GM19452 (cell line): Measurements from ENCODE around the gene SPC24.

ENCODE experiments used
- ATAC-seq: cut with Tn5 transposase; IDR thresholded peaks from one replicate; pipeline ENCODE4 v1.9.1; 2021; ENCODE audit not compliant: unreplicated experiment

Gene SPC24, protein sequence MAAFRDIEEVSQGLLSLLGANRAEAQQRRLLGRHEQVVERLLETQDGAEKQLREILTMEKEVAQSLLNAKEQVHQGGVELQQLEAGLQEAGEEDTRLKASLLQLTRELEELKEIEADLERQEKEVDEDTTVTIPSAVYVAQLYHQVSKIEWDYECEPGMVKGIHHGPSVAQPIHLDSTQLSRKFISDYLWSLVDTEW

DNA sequence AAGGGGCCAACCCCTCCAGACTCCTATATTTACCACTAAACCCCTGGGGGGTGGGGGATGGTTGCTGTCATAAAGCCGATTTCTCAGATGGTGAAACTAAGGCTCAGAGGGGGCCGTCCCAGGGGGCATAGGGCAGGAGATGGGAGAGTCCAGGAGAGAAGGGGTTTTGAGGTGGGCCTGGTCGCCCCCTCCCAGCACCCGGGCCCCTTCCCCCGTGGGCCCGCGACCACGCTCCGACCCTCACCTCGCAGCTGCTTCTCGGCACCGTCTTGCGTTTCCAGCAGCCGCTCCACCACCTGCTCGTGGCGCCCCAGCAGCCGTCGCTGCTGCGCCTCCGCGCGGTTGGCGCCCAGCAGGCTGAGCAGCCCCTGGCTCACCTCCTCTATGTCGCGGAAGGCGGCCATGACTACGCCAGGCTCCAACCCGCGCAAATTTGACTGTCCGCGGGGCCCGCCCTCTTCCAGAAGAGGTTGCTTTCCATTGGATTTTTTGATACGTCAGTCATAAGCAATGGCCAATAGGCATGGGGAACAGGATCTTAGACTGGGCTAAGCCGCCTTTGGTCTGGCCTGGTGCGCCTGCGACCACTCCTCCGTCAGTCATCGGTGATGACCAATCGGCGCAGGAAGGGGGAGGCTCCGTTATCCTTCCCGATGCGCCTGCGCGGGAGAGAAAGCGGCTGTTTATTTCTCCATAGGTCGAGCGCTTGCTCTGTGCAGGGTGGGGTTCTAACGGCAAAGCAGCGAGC is at the start of gene SPC24:
Gene SPC24 (minus strand): TSS at position 410 of the 748 bp plus-strand sequence. CDS start 6 bp downstream, at position 404.
- peak; percentile 95 for ATAC-seq

DNA sequence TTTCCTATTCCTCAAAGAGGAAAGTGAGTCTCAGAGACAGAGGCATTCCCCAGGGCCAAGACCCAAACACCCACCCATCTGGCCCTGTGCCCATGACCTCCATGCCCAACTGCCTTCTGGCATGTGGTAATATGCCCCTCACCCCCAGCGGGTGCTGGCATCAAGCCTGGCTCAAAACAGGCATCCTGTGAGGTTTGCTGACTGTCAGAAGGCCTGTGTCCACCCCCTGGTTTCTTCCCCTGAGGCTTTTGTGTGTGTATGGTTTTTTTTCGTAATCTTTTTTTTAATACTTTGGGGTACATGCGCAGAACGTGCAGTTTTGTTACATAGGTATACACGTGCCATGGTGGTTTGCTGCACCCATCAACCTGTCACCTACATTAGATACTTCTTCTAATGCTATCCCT is 49.4 kb upstream of the SPC24 start:
- ATAC-seq, result no peak

DNA sequence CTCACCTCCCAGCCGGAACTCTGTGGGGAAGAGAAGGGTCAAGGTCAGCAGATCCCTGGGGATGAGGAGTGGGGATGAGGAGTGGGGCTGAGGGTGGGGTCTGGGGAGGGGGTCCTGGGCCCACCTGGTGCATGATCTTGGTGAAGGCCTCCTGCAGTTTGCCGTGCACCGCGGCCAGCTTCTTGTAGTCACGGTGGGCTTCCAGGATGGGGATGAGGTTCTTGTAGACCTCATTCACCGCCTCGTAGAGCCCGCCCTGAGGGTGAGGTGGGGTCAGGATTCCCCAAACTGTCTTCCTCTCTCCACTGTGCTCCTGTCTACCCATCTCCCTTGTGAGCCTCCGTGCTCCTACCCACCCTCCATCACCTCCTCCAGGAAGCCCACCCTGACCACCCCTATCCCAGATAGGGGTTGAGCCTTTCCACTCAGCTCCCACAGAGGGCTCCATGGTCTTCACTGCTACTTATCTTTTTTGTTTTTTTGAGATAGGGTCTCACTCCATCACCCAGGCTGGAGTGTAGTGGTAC is 48.6 kb upstream of the SPC24 start:
- no peak for ATAC-seq

DNA sequence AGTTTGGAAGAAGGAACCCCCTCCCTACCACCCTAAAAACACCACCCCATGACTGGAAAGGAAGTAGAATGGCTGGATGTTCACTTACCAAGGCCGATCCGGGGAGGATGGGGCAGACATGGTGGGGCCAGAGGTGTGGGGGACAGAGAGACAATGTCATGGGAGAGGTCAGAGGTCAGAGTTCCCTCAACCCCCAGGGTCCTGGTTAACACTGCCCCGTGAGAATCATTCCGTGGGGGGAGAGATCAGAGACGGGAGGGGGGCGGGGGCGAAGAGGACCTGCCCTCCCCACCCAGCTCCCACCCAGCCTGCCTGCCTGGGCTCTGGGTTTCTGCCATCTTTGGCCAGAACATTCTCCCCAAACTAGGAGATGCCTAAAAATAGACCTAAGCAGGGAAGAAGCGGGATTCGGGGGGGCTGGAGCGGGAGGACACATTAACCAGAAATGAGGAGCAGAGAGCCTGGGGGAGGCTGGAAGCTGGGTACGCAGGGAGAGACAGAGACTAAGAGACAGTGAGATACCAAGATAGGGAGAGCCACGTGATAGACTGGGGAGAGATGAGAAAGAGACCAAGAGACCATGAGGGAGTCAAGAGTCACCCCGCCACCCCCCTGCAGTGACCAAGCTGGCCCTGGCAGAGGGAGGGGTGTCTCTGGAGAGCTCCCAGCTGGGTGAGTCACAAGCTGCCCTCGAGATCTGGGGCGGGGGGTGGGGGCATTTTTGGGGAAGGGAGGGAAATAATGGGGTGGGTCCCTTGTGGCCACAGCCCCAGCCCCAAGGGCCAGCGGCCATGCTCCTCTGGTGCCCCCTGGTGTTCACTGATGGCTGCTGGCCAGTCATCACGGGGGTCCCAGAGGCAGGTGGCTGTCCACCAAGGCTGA is 47.9 kb upstream of the SPC24 start:
- ATAC-seq, result no peak

DNA sequence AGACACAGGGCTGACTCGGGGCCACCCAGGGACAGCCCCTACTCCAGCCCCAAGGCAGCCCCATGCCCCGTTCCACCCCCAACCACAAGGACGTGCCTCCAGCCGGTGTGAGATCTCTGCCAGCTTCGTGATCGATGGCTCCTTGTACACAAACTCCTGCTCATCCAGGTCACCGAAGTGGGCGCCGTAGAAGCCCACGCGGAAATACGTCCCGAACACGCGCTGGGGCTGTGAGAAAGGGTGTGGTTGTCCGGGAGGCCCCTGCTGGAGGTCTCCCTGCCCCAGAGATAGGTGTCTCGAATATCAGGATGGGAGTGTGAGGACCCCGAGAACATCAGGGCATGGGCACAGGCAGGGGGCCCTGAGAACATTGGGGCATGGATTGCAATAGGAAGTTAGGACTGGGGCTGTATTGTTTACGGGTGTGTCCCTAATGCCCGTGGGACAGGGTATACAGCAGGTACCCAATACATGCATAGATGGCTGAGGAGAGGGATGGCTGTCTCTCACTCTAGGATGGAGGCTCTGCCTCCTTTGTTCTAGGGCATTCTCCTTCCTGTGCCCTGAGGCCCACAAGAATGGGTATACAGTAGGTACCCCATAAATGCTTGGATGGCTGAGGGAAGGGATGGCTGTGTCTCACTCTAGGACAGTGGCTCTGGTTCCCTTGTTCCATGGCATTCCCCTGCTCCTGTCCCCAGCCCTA is 47.1 kb upstream of the SPC24 start:
- ATAC-seq, result no peak

DNA sequence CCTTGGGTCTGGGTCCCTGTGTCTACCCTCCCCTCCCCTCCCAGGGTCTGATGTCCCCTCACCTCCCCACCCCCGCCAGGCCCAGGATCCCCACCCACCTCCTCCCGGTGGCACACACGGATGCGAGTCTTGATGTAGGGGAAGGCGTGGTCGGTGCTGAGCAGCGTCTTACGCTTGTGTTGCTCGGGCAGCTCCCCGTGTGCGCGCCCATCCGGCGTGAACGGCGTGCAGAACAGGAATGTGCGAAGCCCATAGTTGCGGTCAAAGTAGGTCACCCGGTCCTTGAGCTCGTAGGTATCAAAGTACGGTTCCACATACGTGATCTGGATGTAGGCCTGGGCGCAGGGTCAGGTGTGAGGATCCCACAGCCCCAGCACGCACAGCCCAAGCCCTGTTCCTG is 46.2 kb upstream of the SPC24 start:
- no peak for ATAC-seq

DNA sequence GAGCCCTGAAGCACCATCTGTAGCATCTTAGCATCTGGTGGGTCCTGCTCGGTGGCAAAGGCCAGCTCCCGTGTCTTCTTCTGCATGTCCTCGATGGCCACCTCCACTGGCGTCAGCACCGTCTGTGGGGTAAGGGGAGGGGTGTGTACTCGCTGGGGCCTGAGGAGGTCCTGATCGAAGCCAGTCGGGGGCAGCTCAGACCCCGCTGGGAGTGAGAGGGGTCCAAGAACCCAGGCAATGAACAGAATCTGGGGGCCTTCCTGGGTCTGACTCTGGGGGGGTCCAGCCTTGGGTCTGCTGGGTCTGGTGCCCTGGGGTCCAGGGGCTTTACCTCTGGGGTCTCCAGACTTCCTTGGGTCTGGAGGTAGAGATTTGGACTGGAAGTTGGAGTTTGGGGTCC is 45.3 kb upstream of the SPC24 start:
- no peak for ATAC-seq

DNA sequence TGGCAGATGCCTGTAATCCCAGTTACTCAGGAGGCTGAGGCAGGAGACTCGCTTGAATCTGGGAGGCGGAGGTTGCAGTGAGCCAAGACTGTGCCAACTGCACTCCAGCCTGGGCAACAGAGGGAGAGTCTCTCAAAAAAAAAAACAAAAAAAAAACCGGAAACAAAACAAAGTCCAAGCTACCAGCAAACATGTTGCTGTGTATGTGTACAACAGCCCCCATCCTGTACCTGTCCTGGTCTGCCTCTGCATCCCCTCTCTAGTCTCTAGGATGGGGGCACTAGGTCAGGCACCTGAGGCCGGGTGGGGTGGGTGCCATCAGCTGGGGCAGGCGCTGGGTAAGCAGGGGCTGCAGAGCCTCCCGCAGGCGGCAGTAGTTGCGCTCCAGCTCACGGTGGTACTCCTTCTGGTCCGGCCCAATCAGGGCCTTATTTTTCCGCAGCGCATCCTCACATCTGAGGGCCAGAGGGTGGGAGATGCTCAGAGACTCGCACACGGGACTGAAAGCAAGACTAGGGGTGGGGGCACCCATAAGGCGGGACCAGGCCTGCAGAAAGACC is 44.5 kb upstream of the SPC24 start:
- no peak for ATAC-seq

DNA sequence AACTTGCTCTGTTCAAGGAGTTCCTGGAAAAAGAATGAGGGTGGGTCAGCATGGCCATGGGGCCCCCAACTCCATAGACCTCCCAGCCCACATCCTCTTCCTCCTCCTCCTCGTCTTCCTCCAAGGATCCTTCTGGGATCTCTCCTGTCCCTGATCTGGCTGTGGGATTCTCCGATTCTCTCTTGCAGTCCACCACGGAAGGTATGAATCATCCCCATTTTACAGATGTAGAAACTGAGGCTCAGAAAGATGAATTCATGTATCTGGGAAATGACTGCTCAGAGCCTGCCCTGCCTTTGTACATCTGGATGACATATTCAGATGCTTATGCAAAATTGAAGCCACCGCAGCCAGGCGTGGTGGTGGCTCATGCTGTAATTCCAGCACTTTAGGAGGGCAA is 43.9 kb upstream of the SPC24 start:
- no peak for ATAC-seq

DNA sequence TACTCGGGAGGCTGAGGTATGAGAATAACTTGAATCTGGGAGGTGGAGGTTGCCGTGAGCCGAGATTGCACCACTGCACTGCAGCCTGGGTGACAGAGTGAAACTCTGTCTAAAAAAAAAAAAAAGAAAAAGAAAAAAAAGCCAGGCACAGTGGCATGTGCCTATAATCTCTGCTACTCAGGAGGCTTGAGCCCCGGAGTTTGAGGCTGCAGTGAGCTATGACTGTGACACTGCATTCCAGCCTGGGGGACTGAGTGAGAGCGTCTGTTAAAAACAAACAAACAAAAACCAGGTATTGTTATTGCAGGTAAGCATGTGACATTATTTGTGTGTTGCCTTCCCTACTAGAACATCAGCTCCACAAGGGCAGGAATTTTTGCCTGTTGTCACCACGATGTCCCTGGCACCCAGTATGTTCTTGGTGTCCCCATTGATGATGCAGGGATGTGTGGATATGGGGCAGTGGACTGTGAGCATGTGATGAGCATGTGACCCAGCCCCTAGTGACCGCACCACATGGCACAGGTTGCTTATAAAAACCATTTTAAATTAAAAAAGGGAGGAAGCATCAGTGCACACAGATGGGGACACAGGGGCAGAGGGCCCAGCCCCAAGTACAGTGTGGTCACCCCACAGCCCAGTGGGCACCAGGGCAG is 43.3 kb upstream of the SPC24 start:
- no peak for ATAC-seq

DNA sequence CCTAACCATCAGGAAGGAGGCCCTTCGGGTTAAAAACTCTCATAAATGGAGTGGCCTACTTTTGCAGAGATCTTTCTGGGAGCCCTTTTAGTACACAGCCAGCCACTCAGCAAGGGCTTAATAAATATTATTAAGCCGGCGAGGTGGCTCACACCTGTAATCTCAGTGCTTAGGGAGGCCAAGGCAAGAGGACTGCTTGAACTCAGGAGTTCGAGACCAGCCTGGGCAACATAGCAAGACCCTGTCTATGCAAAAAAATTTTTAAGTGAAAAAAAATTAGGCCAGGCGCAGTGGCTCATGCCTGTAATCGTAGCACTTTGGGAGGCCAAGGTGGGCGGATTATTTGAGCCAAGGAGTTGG is 42.6 kb upstream of the SPC24 start:
- no peak for ATAC-seq

DNA sequence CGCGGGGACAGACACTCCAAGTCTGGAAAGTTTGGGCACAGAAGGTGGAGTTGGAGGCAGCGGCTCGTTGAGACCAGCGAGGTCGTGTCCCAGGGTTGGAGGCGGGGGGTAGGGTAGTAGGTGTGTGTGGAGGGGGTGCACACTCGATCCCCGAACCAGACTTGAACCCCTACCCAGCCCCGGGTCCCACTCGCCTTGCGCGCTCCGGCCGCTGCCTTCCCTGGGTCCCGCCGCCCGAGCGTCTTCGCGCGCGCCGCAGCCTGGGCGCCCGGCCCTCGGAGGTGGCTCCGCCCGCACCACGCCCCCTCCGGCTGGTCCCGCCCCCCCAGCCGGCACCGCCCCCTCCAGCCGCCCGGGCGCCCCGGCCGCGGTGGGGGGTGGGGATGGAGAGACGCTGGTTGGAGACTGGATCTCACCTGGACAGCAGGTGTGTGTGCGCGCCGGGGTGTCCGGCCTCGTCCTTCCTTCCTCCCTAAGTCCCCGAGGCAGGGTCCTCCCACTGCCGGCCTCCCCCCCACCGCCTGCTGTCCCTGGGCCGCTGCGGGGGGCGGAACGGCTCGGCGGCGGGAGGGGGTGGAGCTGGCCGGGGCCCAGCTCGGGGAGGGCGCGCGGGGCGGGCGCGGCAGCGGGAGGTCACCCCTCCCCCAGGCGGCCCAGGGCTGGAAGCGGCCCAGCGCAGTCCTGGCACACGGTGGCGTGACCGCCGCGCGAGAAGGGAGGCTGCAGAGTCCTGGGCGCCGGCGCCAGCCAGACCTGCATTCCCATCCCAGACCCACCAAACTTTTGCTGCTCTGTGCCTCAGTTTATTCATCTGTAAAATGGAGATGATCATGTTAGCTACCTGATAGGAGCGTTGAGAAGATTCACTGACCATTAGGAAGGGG is 42.0 kb upstream of the SPC24 start, which contains the start of gene KANK2:
Gene KANK2 (minus strand): TSS at position 255 of the 884 bp plus-strand sequence. CDS start 3,034 bp downstream, outside the sequence.
- ATAC-seq, result peak; percentile 77

DNA sequence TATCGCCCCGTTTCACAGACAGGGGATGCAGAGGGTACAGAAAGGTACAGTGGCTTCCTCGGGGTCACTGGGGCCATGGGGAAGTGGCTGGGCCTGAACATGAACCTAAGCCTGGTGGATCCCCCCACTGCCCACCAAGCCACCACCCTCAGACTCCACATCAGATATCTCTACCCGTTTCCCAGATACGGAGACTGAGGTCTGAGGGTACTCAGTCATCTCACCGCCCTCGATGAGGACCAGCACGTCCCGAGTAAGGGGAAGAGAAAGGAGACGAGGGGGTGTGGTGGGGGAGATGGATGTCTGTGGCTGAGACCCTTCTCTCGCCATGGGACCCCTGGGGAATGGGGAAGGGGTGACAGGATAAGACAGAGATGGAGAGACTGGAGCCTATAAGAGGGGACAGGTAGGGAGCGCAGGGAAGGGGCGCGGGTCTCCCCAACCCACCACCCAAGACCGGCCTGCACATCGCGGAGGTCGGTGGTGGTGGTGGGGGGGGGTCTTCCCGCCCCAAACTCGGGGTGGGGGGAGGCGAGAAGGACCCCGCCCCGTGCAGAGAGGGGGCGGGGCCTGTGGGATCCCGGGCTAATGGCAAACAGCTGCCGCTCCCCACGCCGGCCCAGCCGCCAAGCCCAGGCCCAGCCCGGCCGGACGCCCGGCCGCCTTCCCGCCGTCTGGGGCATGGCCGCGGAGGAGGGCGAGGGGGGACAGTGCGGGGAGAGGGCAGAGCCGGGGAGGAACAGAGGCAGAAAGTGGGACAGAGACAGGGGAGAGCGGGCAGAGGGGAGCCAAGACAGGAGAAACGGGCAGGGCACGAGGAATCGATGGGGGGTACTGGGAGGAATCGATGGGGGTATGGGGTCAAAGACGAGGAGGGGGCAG is 41.1 kb upstream of the SPC24 start:
- ATAC-seq, result no peak

DNA sequence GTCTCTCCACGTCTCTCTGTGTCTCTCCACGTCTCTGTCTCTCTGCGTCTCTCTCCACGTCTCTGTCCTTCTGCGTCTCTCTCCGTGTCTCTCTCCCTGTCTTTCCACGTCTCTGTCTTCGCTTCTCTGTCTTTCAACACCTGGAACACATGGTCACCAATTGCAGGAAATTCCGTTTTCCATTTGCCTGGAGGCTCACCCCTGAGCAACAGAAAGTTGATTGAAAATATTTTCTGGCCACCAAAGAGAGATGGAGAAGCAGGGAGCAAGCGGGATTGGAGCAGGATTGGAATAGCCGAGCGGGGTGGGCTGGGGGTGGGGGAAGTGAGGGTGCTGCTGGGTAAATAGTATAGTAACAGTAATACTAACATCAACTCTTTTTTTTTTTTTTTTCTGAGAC is 40.1 kb upstream of the SPC24 start:
- ATAC-seq, result no peak

DNA sequence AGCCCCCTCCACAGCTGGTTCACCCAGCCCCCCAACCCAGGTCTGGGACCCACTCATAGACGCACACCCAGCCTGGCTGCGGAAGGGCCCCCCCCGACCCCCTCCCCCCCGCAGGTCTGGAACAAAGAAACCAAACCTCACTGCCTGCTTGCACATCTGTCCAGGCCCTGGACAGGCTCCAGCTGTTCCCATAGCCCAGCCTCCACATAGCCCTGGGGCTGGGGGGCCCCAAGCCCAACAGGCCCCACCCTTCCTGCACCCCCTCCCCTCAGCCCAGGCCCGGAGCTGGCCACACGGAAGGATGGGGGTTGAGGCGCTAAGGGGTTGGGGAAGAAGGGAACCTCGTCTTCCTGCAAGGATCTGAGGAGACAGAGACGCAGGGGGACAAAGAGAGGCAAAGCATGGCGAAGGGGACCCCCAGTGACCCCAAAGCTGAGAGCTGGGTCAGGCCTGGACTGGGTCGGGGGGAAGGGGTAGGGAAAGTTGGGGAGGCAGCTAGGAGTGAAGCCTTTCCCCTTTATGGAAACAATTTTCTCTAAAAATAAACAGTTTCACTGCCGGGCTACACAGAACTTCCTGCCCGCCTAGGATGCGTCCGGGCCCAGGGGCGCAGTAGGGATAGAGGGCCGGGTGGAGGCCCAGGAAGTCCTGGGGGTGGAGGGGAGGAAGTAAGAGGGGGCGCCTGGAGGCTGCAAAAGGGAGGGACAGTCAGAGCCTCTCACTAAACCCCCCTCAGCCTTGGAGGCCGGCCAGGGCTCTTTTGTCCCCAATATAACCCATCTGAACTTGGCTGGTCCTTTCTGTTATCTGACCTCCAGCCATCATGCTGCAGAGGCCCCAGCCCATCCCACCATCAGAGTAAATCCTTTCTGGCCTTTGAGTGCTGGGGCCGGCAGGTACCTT is 39.3 kb upstream of the SPC24 start:
- no peak for ATAC-seq

DNA sequence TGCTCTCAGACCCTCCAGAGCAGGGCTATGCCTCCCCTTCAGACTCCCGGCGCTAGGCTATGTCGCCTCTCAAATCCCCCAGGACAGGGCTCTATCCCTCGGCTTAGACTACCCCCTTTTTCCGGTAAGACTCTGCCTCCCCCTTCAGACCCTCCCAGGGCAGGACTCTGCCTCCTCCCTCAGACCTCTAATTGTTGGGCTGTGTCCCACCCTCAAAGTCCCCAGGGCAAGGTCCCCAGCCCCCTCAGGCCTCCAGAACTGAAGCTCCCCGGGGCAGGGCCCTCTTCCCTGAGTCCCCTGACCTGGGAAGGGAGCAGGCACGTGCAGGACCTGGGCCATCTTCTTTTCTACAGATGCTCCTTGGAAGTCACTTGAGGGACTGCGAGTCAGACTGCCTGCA is 38.6 kb upstream of the SPC24 start:
- ATAC-seq, result no peak
